Measurements from ENCODE around the gene THRSP.
A peak's percentile ranks its signal among the peaks of the same experiment; 100 is the strongest.
"Not testable (repeated sequence)": the region's sequence is repeated elsewhere in the genome, so short reads cannot be mapped to it uniquely, and the experiment has no call there.

Gene THRSP

DNA sequence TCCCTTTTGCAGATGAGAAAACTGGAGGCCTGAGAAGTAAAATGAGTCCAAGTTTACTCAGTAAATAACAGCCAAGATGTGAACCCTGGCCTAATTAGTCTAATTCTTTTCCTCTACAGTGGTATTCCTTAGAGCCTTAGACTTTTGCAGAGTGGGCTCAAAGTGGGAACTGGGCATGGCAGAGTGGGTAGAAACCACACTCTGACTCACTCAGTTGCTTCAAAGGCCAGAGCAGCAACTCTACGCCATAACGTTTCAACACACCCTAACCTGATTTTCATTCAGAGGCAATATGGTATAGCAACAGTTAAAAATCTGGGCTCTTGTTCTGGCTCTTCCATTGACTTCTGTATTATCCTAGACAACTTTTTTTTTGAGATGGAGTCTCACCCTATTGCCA is 2.8 kb downstream of the THRSP start:
- no peak for DNase-seq (ENCODE audit: low spot score)

- no peak for DNase-seq (ENCODE audit: low spot score)
Measured at GRCh38 chr11:78067704-78068103, 4.0 kb downstream of the THRSP start.

DNA sequence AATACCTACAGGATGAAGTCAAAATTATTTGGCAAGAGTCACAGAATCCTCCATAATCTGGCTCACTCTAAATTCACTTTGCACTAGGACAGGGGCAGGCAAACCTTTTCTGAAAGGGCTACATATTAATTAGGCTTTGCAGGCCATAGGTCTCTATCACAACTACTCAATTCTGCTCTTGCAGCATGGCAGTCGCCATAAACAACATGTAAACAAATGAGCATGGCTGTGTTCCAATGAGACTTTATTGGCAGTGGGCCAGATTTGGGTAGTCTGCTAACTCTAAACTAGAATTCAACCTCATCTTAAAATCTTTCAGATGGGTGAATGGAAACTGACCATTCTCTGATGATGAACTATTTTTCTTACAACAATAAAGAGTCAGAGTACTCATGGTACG is 5.8 kb downstream of the THRSP start:
- no peak for DNase-seq (ENCODE audit: low spot score)

DNA sequence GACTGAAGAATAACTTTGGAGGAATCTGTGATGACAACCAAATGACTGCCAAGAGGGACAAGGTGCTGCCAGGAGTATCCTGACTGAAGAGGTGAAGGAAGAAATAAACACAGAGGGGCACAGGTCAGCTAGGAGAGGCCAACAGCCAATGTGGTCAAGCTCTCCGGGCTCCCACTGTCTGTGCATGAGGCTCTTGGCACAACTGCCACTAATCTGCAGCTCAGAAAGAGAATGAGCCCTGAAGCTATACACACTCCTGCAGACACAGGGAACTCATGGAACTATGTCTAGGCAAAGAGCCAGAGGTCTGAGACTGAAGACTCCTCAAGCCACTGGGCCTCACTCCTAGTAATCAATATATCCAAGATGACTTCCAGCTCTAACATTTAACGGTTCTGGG is 7.0 kb downstream of the THRSP start:
- DNase-seq (ENCODE audit: low spot score): no peak

- no peak for DNase-seq (ENCODE audit: low spot score)
Measured at GRCh38 chr11:78071717-78072116, 8.1 kb downstream of the THRSP start.

GRCh38 chr11:78072455-78072854 is 8.8 kb downstream of the THRSP start:
- no peak for DNase-seq (ENCODE audit: low spot score)

DNA sequence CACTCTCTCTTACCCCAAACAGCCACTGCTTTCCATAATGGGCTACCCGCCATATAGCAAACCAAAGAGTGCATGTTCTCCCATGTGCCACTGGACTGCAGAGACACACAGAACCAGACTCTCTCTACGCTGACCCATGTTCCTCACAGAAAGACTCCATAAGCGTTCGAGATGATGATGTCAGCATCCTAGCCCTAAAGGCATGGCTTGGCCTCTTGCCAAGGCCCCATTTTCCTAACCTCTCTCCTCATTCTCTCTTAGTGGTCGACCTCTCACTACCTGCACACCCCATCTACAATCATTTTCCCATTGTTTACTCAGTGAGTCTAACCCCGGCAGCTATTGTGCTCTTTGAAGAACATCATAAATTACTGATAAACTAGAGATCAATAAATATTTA is 11.1 kb downstream of the THRSP start:
- DNase-seq (ENCODE audit: low spot score): no peak

GRCh38 chr11:78076733-78077403 is 13.2 kb downstream of the THRSP start:
- no peak for DNase-seq (ENCODE audit: low spot score)

- not testable (repeated sequence) for DNase-seq (ENCODE audit: low spot score)
Measured at GRCh38 chr11:78077592-78077991, 13.9 kb downstream of the THRSP start.

DNA sequence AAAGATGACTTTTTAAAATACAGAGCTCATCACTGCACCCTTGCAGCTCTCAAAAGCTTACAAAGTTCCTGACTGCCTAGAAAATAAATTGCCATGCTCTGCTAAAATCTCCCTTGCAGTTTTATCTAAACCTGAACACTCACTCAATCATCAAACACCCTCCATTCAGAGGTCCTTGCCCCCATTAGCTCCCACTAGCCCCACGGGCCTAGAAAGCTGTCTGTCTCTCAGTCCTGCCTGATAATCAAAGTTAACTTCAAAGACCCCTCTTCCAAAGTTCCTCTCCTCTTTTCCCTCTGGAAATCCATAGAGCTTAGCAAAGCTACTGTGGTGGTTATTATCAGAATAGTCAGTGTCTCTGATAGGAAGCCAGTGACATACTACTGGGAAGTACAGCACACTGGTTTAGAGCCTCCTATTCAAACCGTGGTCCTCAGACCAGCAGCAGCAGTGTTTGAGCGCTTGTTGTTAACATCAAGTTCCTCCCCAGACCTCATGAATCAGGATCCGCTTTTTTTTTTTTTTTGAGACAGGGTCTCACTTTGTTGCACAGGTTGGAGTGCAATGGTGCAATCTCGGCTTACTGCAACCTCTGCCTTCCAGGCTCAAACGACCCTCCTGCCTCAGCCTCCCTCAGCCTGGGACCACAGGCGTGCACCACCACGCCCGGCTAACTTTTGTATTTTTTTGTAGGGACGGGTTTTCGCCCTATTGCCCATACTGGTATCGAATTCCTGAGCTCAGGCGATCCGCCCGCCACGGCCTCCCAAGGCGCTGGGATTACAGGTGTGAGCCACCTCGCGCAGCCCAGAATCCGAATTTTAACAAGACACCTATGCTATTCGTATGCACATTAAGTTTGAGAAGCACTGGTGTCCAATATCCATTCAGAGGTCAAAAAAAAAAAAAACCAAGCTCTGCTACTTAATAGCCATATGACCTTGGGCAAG is 14.8 kb downstream of the THRSP start:
- DNase-seq (ENCODE audit: low spot score): no peak

- peak; percentile 83 for DNase-seq (ENCODE audit: low spot score)
Measured at GRCh38 chr11:78079232-78080083, 15.8 kb downstream of the THRSP start, which contains the start of gene NDUFC2. Gene NDUFC2, minus strand, starts transcription at chr11:78079862. Its CDS starts 118 bp downstream, at chr11:78079744.

GRCh38 chr11:78080084-78080817 is 16.6 kb downstream of the THRSP start:
- DNase-seq (ENCODE audit: low spot score): no peak

- peak; percentile 59 for DNase-seq (ENCODE audit: low spot score)
Measured at GRCh38 chr11:78080818-78081495, 17.3 kb downstream of the THRSP start.

GRCh38 chr11:78081583-78081982 is 17.9 kb downstream of the THRSP start:
- no peak for DNase-seq (ENCODE audit: low spot score)

- DNase-seq (ENCODE audit: low spot score): no peak
Measured at GRCh38 chr11:78082146-78082545, 18.5 kb downstream of the THRSP start.

GRCh38 chr11:78083021-78083420 is 19.4 kb downstream of the THRSP start:
- DNase-seq (ENCODE audit: low spot score): no peak

DNA sequence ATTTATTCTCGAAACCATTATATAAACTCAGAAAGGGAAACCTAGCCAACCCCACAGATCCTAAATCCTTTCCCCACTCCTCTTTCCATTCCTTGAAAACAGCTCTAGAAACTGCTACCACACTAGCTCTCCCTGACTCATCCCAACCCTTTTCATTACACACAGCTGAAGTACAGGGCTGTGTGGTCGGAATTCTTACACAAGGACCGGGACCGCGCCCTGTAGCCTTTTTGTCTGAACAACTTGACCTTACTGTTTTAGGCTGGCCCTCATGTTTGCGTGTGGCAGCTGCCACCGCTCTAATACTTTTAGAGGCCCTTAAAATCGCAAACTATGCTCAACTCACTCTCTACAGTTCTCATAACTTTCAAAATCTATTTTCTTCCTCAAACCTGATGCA is 20.8 kb downstream of the THRSP start:
- not testable (repeated sequence) for DNase-seq (ENCODE audit: low spot score)

GRCh38 chr11:78085972-78086371 is 22.3 kb downstream of the THRSP start:
- DNase-seq (ENCODE audit: low spot score): no peak

DNA sequence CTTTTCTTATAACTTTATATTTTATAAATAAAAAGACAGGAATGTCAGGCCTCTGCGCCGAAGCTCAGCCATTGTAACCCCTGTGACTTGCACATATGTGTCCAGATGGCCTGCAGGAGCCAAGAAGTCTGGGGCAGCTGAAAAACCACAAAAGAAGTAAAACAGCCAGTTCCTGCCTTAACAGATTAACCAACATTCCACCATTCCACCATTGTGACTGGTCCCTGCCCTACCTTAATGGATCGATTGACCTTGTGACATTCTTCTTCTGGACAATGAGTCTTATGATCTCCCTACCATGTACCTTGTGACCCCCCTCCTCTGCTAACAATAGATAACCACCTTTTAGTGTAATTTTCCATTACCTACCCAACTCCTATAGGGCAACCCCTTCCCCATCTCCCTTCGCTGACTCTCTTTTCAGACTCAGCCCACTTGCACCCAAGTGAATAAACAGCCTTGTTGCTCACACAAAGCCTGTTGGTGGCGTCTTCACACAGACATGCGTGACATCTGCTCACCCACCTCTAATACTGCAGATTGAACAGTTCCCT is 22.9 kb downstream of the THRSP start:
- DNase-seq (ENCODE audit: low spot score): not testable (repeated sequence)

- no peak for DNase-seq (ENCODE audit: low spot score)
Measured at GRCh38 chr11:78094250-78094649, 30.6 kb downstream of the THRSP start.

All from kidney tubule cell (primary cell).